Anterior cingulate cortex (tissue), 58 donors: ENCODE measurements around the gene NUTM2D.
"Not testable (repeated sequence)": the region's sequence is repeated elsewhere in the genome, so short reads cannot be mapped to it uniquely, and the experiment has no call there.

ENCODE experiments used
- DNase-seq, 58 donors: peaks; one replicate each; lab custom pipeline; 2025; lab: John Stamatoyannopoulos, UW

Gene NUTM2D

GRCh38 chr10:87357444-87357843, at the start of gene NUTM2D:
Gene NUTM2D, plus strand, starts transcription at chr10:87357744. Its CDS starts 522 bp downstream, at chr10:87358266.
- not testable (repeated sequence) for DNase-seq

- not testable (repeated sequence) for DNase-seq
These were observed 48.8 kb upstream of the NUTM2D start for GRCh38 chr10:87308702-87309101.

GRCh38 chr10:87309657-87310056, 47.9 kb upstream of the NUTM2D start:
- DNase-seq: not testable (repeated sequence)

DNA sequence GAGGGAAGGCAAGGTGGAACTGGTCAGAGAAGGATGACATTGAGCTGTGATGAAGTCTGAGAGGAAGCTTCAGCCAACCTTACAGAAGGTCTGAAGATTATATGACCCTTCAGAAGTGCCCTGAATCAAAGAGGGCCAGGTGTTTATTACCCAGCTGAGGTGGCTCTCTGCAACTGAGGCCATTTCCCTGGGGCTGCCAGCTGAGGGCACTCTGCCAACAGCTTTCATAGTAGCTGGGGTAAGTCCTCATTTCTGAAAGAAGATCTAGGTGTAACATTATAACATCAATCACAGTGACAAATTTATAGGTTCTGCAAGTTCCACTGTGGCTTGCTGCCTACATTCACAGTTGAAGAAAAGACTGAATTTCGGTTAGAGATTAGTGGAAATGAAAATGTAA, 46.0 kb upstream of the NUTM2D start:
- not testable (repeated sequence) for DNase-seq

- DNase-seq: not testable (repeated sequence)
These were observed 43.7 kb upstream of the NUTM2D start for GRCh38 chr10:87313649-87314359.

- DNase-seq: not testable (repeated sequence)
These were observed 43.1 kb upstream of the NUTM2D start for GRCh38 chr10:87314360-87314973.

GRCh38 chr10:87321505-87321904, 36.0 kb upstream of the NUTM2D start:
- DNase-seq: not testable (repeated sequence)

GRCh38 chr10:87324559-87324958, 33.0 kb upstream of the NUTM2D start:
- DNase-seq: not testable (repeated sequence)

DNA sequence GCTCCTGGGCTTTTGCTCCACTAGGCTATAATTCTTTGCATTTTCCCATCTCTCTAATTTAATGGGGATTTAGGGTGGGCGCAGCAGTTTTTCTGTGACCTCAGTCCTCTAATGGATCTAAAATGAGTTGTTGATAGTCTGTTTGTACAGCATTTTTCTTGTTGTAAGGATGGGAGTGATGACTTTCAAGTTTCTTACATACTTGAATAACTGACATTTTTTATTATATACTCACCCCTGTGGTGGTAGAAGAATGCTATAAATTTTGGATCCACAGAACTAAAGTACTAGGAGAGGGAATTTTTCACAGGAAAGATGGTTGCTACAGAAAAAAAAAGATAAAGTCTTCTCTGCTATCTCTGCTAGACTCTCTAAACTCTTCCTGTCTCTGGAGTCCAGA, 29.6 kb upstream of the NUTM2D start:
- not testable (repeated sequence) for DNase-seq

DNA sequence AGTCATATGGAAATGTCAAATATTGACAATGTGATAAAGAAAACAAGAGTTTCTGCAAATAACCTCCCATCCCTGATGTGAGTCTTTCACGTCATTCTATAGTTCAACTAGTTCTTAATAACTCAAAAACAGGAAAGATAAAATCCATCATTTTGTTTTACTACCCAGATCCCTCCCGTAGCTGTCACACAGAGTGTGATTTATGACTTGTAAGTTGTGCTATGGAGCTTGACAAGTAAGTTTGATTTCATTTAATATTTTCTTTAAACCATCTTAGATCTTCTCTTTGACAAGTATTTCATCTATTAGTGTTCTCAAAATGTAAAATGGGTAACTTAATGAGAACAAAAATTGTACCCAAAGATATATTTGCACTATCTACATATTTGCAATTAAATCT, 28.4 kb upstream of the NUTM2D start:
- DNase-seq: not testable (repeated sequence)

GRCh38 chr10:87332687-87333086, 24.9 kb upstream of the NUTM2D start:
- not testable (repeated sequence) for DNase-seq

DNA sequence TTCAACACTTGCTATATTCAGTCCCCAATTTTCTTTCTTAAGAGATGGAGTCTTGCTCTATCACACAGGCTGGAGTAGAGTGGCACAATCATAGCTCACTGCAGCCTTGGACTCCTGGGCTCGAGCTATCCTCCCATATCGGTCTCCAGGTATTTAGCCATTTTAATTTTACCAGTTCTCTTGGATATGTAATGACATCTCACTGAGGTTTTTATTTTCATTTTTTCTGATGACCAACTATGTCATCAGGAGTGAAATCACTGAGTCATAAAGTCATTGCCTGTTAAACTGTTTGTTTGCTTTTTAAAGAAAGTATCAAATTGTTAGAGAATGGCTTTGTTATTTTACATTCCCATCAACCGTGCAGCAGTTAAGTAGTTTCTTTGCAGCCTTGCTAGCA, 17.1 kb upstream of the NUTM2D start:
- DNase-seq: not testable (repeated sequence)

DNA sequence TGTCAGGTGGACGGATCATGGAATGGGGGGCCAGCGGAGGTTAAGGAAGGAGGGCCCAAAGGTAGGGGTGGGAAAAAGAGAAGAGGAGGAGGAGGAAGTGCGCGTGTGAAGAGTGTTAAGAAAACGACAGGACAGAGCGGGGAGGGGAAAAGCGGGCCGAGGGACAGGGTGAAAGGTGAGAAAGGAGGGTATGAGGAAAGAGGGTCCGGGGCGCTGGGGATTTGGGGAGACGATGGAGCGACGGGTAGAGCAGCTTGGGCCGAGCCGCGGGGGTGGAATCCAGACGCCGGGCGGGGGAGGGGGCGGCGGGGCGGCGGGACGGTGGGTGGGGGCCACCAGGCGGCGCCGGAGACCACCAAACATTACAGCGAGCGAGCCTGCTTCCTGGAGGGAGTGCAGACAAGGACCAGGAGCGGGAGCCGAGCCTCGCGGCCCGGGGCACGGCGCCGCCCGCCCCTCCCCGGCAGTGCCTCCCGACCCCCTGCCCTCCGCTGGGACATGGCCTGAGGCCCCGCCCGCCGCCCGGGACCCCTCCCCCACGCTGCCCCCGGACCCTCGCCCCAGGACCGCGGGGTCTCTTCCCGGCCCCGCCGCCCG, 15.9 kb upstream of the NUTM2D start:
- DNase-seq: peak in 1 of 58 donors; percentile 1

DNA sequence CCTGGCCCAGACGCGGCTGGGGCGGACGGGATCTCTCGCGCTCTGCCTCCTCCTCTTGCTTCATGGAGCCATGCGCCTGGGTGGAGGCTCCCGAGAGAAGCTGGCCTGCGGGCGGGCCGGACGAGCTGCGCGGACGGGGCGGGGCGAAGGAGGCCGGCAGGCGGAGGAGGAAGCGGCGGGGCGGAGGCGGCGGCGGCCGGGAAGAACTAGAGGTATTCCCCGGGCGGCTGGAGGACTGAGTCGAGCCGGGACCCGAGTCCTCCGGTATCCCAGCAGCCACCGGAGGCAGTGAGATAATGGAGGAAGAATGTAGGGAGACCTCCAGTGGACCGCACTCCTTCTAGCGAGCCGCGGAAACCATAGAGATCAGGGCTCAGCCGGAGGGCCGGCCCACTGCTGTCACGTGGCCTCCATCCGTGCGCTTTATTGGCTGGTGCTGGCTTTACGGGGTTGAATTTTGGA, 15.3 kb upstream of the NUTM2D start:
- peak in 57 of 58 donors; percentile 16 to 95 (median 83) for DNase-seq

DNA sequence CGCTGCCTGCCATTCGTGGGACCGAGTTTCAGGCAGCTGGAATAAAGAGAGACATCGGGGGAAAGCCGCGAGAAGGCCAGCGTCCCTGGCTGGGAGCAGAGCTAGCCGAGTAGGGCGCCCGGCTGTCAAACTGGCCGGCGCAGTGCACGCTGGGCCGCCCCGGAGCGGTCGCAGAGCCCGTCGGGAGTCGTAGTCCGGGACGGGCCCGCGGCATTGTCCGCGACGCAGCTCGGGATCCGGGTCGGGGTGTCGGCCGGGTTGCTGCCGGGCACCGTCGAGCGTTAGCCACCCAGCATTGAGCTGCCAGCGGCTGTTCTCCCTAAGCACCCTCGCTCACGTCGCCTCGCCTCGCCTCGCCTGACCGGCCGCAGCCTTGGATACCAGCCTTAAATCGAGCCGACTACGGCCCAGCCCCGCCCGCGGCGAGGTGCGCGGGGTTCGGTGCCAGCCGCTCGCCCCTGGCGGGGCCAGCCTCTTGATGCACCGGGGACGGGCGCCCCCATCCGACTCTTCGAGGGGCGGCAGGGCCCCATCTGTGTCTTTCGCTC, 14.8 kb upstream of the NUTM2D start:
- DNase-seq: peak in 54 of 58 donors; percentile 3 to 87 (median 74)

DNA sequence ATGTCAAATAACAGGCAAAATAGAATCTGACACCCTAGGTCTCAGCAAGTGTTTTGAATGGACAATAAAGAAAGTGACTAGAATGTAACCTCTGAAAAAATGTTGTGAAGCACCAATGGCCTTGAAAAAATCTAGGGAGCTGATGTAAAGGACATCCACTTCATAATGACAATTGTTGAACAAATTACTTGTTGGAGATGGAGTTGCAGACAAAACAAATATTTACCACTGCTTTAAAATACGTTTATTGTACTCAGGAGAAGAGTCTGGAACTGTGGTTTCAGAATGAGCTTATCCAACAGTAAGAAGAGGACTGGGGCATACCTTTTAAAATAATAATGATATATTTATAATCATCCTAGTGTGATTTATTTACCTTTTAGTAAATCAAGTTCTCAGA, 11.8 kb upstream of the NUTM2D start:
- DNase-seq: not testable (repeated sequence)

GRCh38 chr10:87350161-87350560, 7.4 kb upstream of the NUTM2D start:
- not testable (repeated sequence) for DNase-seq

DNA sequence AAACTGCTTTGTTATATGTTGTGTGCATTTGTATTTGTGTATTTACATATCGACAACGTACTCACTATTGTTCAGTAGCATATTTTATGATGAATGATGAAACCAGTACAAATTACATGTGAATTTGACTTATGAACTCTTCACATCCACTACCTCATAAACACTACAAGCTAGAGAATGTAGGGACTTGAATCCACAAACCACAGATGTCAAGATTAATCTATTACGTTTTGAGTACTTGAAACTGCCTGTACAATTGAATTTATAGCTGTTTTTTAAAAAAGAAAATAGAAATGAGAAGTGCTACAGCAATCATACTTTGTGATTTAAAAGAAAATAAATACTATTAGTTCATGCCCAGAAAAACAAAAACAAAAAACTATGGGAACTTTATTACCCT, 4.7 kb upstream of the NUTM2D start:
- DNase-seq: not testable (repeated sequence)

GRCh38 chr10:87355110-87355509, 2.4 kb upstream of the NUTM2D start:
- DNase-seq: not testable (repeated sequence)

DNA sequence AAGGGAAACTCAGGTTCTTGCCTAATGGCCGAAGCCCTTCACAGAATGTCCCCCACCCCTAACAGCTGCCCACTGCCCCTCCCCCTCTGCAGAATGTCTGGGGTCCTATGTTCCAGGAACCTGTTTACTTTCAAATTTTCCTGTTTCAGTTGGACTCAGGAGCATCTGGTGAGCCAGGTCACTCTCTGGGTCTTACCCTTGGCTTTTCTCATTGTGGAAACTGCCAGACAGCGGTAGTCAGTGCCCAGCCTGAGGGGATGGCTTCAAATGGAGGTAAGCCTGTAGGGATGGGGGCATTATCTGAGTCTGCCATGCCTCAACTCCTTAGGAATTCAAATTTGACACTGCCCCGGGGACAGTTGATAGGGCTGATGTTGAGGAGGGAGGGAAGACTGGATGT, 615 bp downstream of the NUTM2D start:
- not testable (repeated sequence) for DNase-seq

DNA sequence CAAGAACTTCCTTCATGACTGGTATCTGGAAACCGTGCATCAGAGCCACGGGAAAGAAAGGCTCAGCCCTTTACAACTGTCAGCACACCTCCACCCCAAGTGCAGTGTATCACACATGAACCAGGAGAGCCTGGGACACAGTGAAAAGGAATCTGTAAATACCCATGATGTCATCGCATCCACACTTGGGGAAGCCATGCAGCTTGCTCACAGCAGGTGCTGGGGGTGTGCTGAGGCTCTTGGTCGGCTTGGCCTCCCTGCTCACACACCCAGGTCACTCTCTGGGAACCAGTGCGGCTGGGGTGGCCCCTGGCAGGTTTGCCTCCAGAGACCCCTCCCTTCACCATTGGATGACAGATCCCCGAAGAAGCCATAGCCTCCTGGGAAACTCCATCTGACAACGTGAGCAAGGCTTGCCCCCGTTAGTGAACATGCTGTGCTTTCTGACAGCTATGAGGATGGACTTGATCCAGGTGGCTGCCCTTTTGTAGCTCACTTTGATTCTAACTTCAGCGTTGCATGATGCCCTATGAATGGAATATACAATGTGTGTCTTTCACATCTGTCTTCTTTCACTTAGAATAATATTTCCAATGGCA, 12.1 kb downstream of the NUTM2D start:
- DNase-seq: not testable (repeated sequence)
